GM03348 (cell line): ENCODE measurements around the gene ZBTB34.

Experiments
- DNase-seq: peaks from one replicate; pipeline ENCODE4 v3.0.0; 2012; ENCODE audit warnings: low spot score

ZBTB34 gene

GRCh38 chr9:126926364-126926763, 65.9 kb downstream of the ZBTB34 start:
- DNase-seq = no peak

GRCh38 chr9:126927419-126927818, 67.0 kb downstream of the ZBTB34 start:
- no peak for DNase-seq

GRCh38 chr9:126932871-126933321, 72.5 kb downstream of the ZBTB34 start:
- DNase-seq = no peak

GRCh38 chr9:126933334-126933980, 73.0 kb downstream of the ZBTB34 start:
- no peak for DNase-seq

GRCh38 chr9:126934441-126934840, 74.0 kb downstream of the ZBTB34 start:
- DNase-seq = no peak
